Hepatocyte (in vitro differentiated cells): ENCODE data around the gene ZFP36L1. TPM values are rescaled to one million over a fixed set of nuclear protein-coding genes. Genes with fewer than 3 reads are reported as not detected.

Experiments used
- DNase-seq: peaks from one replicate; pipeline ENCODE4 v3.0.0-alpha.2; 2016; ENCODE audit warnings: low spot score
- H2AFZ ChIP-seq: fragments of 200-600 bp; sonication (generic); 2 replicates; pipeline ENCODE4 v1.6.0; 2016; ENCODE audit warnings: antibody characterized with exemption, mild to moderate bottlenecking
- H3K27ac ChIP-seq: fragments of 200-600 bp; sonication (generic); 2 replicates; pipeline ENCODE4 v1.5.1; 2016; ENCODE audit warnings: mild to moderate bottlenecking
- H3K27me3 ChIP-seq: fragments of 200-600 bp; sonication (generic); 2 replicates; pipeline ENCODE4 v1.6.1; 2016
- H3K36me3 ChIP-seq: fragments of 200-600 bp; sonication (generic); replicated peaks from 2 replicates; pipeline ENCODE4 v1.5.1; 2016; ENCODE audit warnings: low read depth; ENCODE audit not compliant: insufficient read depth
- H3K4me1 ChIP-seq: fragments of 200-600 bp; sonication (generic); 2 replicates; pipeline ENCODE4 v1.5.1; 2016; ENCODE audit warnings: mild to moderate bottlenecking, moderate library complexity; ENCODE audit not compliant: insufficient read depth
- H3K4me2 ChIP-seq: fragments of 200-600 bp; sonication (generic); 2 replicates; pipeline ENCODE4 v1.6.0; 2016
- H3K4me3 ChIP-seq: fragments of 200-600 bp; sonication (generic); 2 replicates; pipeline ENCODE4 v1.5.1; 2016; ENCODE audit warnings: mild to moderate bottlenecking
- H3K79me2 ChIP-seq: fragments of 200-600 bp; sonication (generic); 2 replicates; pipeline ENCODE4 v1.6.0; 2017; ENCODE audit warnings: mild to moderate bottlenecking
- H3K9me2 ChIP-seq: fragments of 200-600 bp; sonication (generic); replicated peaks from 2 replicates; pipeline ENCODE4 v1.6.0; 2017; ENCODE audit warnings: mild to moderate bottlenecking; ENCODE audit not compliant: insufficient read depth
- H3K9me3 ChIP-seq: fragments of 200-600 bp; sonication (generic); 2 replicates; pipeline ENCODE4 v1.5.1; 2016; ENCODE audit warnings: low read depth, mild to moderate bottlenecking
- H4K20me1 ChIP-seq: fragments of 200-600 bp; sonication (generic); 2 replicates; pipeline ENCODE4 v1.6.0; 2016; ENCODE audit warnings: mild to moderate bottlenecking; ENCODE audit not compliant: insufficient read depth, poor library complexity, severe bottlenecking
- CTCF ChIP-seq: fragments of 200-600 bp; sonication (generic); IDR thresholded peaks from 2 replicates; pipeline ENCODE4 v1.5.1; 2016; ENCODE audit warnings: antibody characterized with exemption, mild to moderate bottlenecking; ENCODE audit not compliant: poor library complexity
- EZH2 ChIP-seq: fragments of 200-600 bp; sonication (generic); IDR thresholded peaks from 2 replicates; pipeline ENCODE4 v1.6.1; 2016; ENCODE audit warnings: antibody characterized with exemption, mild to moderate bottlenecking, borderline replicate concordance
- EZH2phosphoT487 ChIP-seq: fragments of 200-600 bp; sonication (generic); IDR thresholded peaks from one replicate; pipeline ENCODE4 v1.6.1; 2018; ENCODE audit warnings: antibody characterized with exemption, mild to moderate bottlenecking, low read depth, moderate library complexity; ENCODE audit not compliant: unreplicated experiment, severe bottlenecking
- WGBS: methylation state at CpG from one replicate; pipeline ENCODE4 v1.1.6; 2016; ENCODE audit warnings: low lambda C conversion rate; ENCODE audit errors: missing lambda C conversion rate; 5-methylcytosine and 5-hydroxymethylcytosine counted together
- polyA plus RNA-seq: library from polyadenylated mRNA; unstranded; fragments of >200 nt; fragmentation: Nextera tagmentation; extraction: Ambion mirVana; gene quantifications from 2 replicates; pipeline ENCODE4 v1.2.1, GENCODE V29; 2016
- total RNA-seq: library from RNA; depleted of rRNA; stranded (reverse); fragments of >200 nt; gene quantifications from 2 replicates; pipeline ENCODE4 v1.2.3, GENCODE V29; 2014

The ZFP36L1 gene
- total and polyA plus RNA-seq, 2 experiments from 2014 or later, result 101 to 404 TPM

GRCh38 chr14:68816183-68816942 is 23.5 kb upstream of the ZFP36L1 start:
- H3K4me3 ChIP-seq, result no peak overlapping the region

GRCh38 chr14:68815298-68816182 is 22.7 kb upstream of the ZFP36L1 start:
- Histone ChIP-seq H3K4me1 (peaks cover 50% of the 10 kb centered on the region), H4K20me1 (no peaks in the 10 kb centered on the region), H3K9me3 (no peaks in the 10 kb centered on the region), H3K9me2 (no peaks in the 10 kb centered on the region), H3K27me3 (no peaks in the 10 kb centered on the region), H3K79me2 (peaks cover 36% of the 10 kb centered on the region), H3K27ac (peak overlapping the region; percentile 99), H3K36me3 (no peaks in the 10 kb centered on the region), H3K4me2 (peak overlapping the region; percentile 78), H3K4me3 (no peak overlapping the region), H2AFZ (peak overlapping the region; percentile 42)
- no peak for DNase-seq
- TF ChIP-seq EZH2, result no peak
- no peak for TF ChIP-seq CTCF
- no peak for TF ChIP-seq EZH2phosphoT487
- WGBS, result 91% methylated on average over 16 of the region's 16 CpGs

More at GRCh38 chr14:68816183-68816942, 23.5 kb upstream of the ZFP36L1 start:
- TF ChIP-seq EZH2 (no peak), EZH2phosphoT487 (no peak), CTCF (peak; percentile 98)
- Histone ChIP-seq H3K4me2 (peak overlapping the region; percentile 78), H4K20me1 (no peaks in the 10 kb centered on the region), H3K27me3 (no peaks in the 10 kb centered on the region), H3K9me3 (no peaks in the 10 kb centered on the region), H3K36me3 (no peaks in the 10 kb centered on the region), H3K27ac (peak overlapping the region; percentile 99), H3K4me1 (peaks cover 50% of the 10 kb centered on the region), H3K9me2 (no peaks in the 10 kb centered on the region), H3K79me2 (peaks cover 36% of the 10 kb centered on the region), H2AFZ (peak overlapping the region; percentile 42)
- peak; percentile 96 for DNase-seq
- WGBS, result 8% methylated on average over 70 of the region's 82 CpGs

- TF ChIP-seq EZH2 (no peak), CTCF (no peak), EZH2phosphoT487 (no peak)
- Histone ChIP-seq H3K79me2 (peaks cover 36% of the 10 kb centered on the region), H2AFZ (no peak overlapping the region), H3K4me2 (peak overlapping the region; percentile 78), H4K20me1 (no peaks in the 10 kb centered on the region), H3K27me3 (no peaks in the 10 kb centered on the region), H3K9me2 (no peaks in the 10 kb centered on the region), H3K9me3 (no peaks in the 10 kb centered on the region), H3K4me3 (no peak overlapping the region), H3K27ac (peak overlapping the region; percentile 99), H3K4me1 (peaks cover 43% of the 10 kb centered on the region), H3K36me3 (no peaks in the 10 kb centered on the region)
- WGBS, result 13% methylated on average over 12 of the region's 12 CpGs
- DNase-seq, result peak; percentile 78
These were observed 21.9 kb upstream of the ZFP36L1 start for GRCh38 chr14:68814539-68815297.
